GM18520 (cell line): ENCODE measurements around the gene KCNMA1.
"Not testable (repeated sequence)": the region's sequence is repeated elsewhere in the genome, so short reads cannot be mapped to it uniquely, and the experiment has no call there.

Experiments used
- ATAC-seq: cut with Tn5 transposase; IDR thresholded peaks from one replicate; pipeline ENCODE4 v1.9.1; 2021; ENCODE audit not compliant: unreplicated experiment

KCNMA1 gene

DNA sequence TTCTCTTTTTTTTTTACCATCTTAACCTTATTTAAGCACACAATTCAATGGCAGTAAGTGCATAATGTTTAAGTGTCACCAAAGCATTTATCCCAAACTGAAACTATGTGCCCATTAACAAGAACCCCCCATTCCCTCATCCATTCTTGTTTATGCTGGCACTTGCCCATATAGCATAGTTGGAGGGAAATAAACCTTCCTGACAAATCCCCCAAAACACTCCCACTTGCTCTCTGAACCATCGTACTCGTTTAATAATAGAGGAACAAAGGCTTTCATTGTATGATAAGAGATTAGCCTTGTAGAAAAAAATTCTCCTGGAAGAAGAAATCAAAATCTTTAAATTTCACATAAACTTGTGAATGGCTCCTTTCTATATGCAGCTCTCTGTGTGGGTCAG, 26.4 kb upstream of the KCNMA1 start:
- no peak for ATAC-seq

DNA sequence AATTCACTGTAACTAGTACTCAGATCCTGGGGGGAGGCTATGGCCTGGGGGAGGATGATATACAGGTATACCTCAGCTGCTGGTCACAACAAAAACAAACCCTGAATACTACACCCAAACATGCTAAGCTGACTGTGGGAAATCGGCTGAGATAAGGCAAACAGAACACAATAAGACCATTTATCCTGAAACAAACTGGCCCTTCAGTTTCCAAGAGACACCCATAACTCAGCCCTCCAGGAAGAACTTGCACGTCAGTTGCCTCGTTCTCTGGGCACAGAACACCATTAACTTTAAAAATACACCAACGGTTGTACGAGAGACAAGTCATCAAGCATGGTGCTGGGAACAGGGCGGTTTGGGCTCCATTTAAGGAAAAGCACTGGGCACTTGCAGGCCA, 24.1 kb upstream of the KCNMA1 start:
- no peak for ATAC-seq

DNA sequence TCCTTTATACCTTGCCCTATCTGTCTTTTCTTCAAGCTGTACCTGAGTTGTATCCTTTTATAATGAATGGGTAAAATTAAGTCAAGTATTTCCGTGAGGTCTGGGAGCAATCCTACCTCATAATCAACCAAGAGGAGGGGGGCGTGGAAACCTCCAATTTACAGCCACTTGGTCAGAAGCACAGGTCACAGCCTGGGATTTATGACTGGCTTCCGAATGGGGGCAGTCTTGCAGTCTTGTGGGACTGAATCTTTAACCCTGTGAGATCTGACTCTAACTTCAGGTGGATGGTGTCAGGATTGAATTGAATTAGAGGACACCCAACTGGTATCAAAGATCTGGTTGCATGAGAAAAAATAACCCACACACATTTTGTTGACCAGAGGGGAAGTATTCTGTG, 23.5 kb upstream of the KCNMA1 start:
- no peak for ATAC-seq

DNA sequence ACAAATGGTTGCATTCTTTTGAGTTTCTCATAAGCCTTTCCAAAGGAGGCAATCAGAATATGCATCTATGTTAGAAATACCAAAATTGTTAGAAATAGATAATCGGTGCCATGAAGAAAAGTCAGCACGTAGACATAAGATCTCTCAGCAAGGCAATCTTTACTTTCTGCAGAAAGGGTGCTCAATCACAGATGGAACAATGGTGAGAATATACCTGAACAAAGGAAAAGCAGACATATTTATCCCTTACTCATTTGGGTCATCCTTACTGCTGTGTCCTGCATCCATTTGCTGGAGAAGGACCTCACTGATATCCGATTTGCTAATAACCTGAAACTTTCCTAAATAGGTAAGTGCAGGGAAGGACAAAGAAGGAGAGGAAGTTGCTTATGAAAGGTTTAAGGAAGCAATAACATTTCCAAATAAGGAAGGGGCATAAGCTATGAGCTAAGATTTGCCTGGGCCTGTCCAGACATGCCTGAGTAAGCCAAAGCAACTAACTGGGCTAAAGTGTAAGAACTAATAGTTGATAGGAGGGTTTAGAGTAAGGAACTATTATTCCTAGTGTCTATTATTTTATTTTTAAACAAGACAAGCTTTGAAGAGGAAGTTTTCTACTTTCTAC, 21.6 kb upstream of the KCNMA1 start:
- not testable (repeated sequence) for ATAC-seq

DNA sequence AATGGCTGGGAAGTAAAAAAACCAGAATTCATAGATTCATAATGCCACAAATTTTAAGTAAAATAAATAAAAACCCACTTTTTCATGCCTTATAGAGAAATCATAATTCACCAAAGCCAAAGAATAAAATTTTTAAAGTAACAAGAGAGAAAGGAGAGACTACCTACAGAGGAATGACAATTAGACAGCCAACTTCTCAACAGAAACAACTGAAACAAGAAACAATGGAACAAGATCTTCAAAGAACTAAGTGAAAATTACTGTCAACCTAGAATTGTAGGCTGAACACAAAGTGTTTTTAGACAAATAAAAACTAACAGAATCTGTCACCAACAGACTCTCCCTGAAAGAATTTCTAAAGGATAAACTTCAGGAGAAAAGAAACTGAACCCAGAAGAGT, 15.6 kb upstream of the KCNMA1 start:
- no peak for ATAC-seq

DNA sequence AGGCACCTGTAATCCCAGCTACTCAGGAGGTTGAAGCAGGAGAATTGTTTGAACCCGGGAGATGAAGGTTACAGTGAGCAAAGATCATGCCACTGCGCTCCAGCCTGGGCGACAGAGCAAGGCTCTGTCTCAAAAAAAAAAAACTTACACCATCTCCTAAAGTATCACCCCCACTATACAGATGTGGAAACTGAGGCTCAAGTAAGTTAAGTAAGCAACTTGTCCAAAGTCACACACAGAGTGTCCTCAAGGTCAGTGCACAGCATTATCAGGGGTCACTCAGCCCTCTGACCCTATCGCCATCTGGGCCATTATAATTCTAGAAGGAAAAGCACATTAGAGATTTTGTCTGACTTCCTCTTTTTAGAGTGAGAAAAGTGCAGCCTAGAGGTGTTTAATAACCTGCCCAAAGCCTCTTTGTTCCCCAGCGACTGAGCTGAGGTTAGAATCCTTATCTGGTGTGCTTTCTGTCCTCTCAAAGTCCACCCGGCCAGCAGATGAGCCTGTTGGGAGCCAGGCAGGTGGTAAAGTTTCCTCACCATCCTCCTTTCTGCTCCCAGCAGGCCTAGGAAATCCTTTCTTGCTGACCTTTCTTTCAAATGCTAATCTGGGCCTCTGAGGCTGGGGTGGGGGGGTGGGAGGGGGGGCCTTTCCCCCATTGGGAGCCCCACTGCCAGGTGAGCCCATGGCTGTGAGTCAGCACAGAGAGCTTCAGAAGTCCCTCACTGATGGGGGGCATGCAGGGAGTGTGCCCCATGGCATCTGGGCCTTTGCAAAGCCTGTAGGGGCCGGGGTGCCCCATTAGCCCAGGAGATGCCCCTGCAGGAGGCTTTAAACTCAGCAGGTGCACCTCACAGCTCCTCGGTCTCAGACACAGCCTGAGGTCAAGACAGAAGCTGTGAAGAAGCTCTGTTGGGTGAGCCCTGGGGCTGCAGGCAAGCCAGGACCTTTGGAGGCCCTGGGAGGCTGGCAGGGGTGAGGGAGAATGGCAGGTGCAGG, 12.0 kb upstream of the KCNMA1 start:
- no peak for ATAC-seq

DNA sequence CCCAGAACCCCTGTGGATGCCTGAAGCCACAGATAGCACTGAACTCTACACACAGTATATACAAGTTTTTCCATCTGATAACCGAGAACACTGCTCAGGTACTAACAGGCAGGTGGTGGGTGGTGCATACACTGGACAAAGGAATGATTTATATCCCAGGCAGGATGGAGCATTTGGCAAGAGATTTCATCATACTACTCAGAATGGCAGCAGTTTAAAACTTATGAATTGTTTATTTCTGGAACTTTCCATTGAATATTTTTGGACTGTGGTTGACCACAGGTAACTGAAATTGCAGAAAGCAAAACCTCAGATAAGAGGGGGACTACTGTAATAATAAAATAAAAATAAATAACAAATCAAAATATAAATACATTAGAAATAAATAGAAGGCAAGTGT, 10.9 kb upstream of the KCNMA1 start:
- ATAC-seq = no peak

DNA sequence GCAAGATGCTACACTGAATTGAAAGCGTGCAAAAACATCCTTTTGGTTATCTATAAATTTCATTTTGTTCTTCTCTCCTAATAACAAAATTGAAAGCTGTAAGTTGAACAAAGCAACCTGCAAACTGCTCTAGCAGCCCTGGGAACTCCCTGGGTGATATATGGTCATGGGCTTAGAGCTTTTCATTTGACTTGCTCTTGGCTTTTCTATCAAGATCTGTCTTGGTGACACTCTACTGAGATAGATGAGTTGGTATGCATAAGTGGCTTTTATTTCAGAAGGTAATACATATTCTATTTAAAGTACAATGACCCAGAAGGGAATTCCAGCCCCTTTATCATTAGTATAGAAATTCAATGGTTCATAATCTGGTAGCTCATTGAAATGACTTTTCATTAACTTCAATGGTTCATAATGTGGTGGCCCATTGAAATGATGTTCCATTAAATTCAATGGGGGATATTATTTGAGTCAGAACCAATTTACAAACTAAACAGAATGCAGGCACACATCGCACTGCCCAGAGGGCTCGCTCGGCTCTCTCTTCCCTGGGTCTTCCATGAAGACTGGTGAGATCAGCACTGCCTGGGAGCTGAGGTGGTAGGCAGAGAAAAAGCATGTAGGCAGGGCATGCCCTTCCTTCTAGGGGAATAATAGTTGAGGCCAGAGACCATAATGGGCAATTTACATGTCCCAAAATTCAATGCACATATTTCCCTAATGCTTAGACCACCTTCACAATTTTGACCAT, 10.1 kb upstream of the KCNMA1 start:
- no peak for ATAC-seq

DNA sequence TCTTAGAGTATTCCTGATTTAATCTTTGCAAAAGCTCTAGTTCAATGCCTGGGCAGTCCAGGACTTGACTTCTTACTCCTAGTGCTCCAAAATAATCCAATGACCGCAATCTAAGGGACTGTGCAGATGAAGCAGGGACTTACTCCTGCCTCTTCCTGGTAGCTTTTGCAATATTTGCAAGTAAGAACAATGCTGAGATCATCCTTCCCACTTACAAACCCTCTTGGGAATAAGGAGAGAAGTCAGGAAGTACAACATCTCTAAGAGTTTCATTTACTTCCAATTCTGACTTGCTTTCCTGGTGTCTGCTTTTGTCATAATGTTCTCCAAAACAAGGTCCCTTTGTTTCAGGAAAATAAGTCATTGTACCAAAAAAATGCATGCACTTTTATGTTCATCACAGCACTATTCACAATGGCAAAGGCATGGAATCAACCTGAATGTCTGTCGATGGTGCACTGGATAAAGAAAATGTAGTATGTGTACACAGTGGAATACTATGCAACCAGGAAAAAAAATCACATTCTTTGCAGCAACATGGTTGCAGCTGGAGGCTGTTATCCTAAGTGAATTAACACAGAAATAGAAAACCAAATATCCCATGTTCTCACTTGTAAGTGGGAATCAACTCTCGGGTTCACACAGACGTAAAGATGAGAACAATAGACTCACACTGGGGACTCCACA, 7.1 kb upstream of the KCNMA1 start:
- ATAC-seq = no peak

DNA sequence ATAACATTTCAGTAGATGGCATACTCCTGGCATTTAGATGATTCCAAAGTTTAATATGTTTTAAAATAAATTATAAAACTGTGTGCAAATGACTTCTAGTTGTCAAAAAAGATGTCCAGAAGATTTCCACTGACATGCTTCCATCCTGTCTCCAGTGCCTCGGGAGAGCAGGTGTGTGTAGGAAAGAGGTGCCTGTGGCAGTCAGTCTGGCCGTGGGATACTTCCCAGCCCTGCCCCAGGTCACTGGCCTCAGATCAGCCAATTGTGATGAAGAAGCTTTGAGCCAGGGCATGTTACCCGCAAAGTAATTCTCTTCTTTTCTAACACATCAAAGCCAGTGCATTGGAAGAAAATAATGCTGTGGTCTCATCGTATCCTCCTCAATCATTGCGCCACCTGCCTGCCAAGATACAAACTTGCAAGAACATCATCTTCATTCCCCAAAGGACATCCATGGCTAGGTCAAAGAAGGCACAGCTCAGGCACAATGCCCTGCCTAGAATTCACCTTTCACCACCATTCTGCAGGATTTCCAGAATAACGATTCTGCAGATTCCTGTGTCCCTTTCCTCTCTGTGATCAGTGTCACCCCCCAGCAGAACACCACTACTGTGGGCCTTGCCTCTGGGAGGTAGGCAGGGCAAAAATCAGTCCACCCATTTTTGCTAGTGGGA, 6.3 kb upstream of the KCNMA1 start:
- ATAC-seq = no peak

DNA sequence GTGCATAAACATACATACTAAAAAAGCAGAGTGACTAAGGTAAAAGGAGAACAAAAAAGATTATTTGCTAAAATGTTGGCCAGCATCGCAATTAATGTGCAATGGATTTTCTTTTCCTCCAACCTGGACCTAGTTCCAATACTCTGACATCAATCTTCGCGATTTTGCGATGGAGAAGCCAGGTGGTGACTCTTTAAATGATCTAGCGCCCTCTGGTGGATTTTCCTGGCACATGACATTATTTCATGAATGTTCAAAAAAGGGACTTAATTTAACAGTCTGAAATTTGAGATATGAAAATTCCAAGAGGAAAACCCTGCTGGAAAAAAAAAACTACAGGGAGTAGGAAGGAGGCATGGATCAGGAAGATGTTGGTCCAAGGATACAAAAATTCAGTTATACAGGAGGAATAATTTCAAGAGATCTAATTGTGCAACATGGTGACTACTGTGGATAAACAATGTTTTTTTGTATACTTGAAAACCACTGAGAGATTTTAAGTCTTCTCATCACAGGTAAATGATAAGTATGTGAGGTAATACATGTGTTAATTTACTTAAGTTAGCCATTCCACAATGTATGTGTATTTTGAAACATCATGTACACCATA, 4.3 kb upstream of the KCNMA1 start:
- no peak for ATAC-seq

DNA sequence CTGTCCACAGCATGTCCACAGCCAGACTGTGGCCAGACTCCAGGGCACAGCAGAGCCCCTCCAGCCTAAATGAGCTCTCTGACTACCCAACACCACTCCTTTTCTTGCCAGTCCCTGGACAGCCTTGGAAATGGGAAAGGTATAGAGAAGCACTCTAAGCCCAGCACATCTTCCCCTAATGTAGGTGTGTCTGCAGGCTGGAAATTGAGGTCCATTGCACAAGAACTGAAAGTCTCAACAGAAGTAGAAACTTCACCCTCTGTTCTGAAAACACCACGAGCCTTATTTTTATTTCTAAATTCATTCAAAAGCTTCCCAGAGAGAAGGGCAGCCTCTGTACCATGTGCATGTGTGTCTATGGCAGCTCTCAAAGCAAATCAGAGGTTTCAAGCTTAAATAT, 3.7 kb upstream of the KCNMA1 start:
- no peak for ATAC-seq

DNA sequence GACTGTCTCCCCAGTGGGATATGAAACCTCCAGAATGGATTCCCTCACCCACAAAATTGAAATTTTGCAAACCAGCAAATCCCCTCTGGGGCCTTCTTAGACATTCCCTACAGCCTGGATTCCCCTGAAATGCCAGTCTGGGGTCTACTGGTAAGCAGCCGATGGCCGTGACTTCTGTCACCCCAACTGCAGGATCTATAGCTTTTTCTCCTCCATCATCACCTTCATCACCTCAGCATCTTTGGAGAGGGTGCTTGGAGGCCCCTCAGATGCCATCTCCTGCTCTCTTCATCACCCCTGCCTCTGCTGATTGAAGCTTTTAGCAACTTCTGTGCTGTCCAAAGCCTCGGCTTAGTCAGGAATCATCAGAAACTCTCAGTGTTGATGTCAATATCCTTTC, 2.6 kb upstream of the KCNMA1 start:
- no peak for ATAC-seq

DNA sequence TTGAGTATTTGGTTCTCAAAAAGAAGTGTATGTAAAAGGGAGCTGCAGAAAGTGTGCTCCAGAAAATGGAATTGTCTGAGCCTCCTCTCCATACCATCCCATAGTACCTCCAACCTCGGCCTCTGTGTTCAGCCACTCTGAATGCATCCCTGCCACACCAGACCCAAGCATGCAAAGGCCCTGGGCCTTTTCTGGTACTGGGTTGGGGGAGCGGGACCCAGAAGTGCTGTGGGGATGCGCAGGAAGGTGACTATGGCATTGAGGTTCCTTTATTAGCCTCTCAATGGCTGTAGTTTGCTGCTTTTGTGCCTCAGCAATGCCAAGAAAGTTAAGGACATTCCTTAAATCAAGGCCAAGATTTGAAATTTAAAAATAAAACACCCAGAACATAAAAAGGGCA, 2.1 kb upstream of the KCNMA1 start:
- no peak for ATAC-seq

DNA sequence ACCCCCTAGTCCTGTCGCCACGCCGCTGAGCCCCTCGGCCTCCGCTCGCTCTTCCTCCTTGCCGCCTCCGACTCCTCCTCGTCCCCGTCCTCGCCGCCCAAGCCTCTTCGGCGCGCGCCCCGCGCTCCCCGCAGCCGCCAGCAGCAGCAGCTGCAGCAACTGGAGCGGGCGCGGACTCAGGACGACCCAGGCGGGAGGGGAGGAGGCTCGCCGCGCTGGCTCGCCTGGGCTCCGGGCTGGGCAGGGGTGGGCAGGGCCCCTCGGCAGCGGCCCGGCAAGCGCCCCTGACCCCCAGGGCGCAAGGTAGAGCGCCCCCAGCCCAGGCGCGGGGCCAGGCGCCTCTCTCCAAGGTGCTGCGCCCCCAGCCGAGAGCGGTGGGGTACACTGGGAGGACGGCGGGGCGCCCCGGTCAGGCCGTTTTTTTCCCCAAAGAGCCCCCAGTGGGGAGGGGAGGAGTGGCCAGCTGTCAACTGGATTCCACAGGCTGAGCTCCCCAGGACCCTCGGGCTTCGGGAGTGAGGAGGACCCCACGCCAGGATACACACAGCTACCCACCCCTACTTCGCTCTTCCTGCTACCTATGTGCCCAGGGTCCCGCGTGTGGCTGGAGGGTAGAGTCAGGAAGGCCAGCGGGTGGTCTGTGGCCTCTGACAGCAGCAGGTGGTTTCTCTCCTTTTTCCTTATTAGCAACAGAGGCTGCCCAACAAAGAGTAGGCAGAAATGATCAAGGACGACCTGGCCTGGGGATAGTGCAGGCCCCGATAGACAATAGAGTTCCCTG, 903 bp upstream of the KCNMA1 start:
- no peak for ATAC-seq

DNA sequence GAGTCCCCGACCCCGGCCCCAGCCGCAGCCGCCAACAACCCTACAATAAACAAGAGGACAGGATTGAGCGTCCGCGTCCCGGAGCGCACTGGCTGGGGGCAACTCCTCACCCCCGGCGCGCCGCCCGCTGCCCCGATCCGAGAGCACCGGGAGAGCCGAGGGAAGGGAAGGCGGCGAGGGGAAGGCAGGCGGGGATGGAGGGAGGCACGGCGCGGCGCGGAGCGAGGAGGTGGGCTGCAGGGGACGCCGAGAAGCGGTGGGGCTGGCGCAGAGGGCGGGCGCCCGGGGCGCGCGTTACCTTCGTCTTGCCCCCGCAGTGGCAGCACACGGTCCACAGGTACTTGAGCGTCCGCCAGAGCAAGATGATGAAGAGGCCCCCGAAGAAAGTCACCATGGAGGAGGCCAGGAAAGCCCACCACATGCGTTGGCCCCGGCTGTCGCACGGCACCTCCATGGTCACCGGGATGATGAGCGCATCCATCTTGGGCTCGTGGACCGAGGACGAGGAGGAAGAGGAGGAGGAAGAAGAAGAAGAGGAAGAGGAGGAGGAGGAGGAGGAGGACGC, 559 bp downstream of the KCNMA1 start:
- no peak for ATAC-seq

DNA sequence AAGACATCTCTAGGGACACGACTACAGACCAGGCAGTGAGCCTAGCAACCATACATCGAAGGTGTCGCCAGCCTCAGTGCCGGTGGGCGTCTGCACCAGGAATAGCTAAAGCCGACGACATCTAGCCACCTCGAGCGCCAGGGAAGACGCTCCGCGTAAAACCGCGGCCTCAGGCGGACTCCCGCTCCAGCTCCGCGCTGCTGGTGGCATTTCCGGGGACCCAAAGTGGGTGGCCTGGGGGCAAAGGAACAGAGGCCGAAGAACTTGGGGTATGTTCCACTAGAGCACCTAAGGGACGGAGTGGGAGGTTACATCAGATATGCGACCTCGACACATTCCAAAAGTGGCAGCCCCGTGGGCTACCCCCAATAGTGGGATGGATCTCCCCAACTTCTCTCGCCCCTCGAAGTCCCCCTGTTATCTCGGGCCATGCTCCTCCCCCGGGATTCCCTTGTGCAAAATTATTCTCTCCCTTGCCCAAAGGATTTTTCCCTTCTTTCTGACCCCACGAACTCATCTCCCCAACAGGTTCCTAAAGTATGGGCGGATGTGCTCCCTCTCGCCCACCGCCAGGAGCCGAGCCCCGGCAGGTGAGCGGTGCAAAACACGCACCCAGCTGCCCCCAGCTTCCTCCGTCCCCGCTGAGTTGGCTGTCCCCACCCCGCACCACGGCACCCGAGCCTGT, 1.2 kb downstream of the KCNMA1 start:
- ATAC-seq = no peak

DNA sequence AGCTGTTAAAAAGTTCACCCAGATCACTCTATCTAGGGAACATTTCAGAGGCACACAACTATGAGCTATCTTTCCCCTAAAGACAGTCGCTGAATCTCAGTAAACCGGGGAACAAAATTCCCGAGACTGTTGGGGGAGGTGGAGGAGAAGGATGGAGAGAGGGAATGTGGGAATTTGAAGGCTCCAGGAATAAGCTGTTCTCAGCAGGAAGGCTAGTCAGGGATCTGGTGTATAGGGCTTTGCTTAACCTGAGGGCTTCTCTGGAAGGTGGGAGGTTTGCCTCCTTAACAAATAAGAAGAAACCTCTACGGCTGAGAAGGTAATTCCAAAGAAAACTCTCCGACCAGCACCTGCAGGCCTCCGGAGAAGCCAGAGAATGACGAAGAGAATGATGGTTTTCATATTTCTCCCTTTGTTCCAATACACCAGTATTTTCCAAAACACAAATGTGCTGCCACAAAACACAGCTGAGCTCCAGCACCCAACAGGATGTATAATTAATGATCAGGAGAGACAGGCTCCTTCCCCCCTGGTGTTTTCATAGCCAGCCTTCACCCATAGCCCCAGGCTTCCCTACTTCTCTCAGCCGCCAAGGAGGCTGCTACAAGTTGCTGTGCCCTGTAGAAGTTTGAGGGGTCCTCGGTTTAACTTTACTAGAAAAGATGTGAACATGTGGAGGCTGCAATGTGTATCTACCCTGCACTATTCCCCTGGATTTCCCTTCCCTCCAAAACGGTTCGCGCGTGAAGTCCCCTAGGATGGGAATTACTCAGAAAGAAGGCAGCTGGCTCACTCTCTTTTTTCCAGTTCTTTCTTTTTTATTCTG, 2.0 kb downstream of the KCNMA1 start:
- ATAC-seq = no peak
